Esophagus muscularis mucosa (tissue), 4 donors: ENCODE measurements around the gene ERLEC1.

Source experiments
- CTCF ChIP-seq, 3 experiments: fragments of 200-600 bp in 2 of 3; fragments of 450-650 bp in 1 of 3; sonication (generic) in 2 of 3; IDR thresholded peaks; one replicate each; pipeline ENCODE4 v1.5.1; 2017 to 2019; ENCODE audit warnings: antibody characterized with exemption in 3 of 3, mild to moderate bottlenecking in 2 of 3, moderate library complexity in 1 of 3
- EP300 ChIP-seq: sonication (generic); formaldehyde crosslinking; IDR thresholded peaks from one replicate; pipeline ENCODE4 v1.6.1; 2017; ENCODE audit warnings: antibody characterized with exemption
- POLR2A ChIP-seq: fragments of 450-650 bp; IDR thresholded peaks from one replicate; pipeline ENCODE4 v1.6.1; 2017; ENCODE audit warnings: antibody characterized with exemption, moderate library complexity, mild to moderate bottlenecking, low read depth
- POLR2AphosphoS5 ChIP-seq, 2 donors: sonication (generic); formaldehyde crosslinking; IDR thresholded peaks; one replicate each; pipeline ENCODE4 v1.6.1; 2017; ENCODE audit warnings: antibody characterized with exemption in 2 of 2

GRCh38 chr2:53867773-53868172 is 80.9 kb downstream of the ERLEC1 start:
- TF ChIP-seq POLR2AphosphoS5 (IDR thresholded peaks at IDR 0.05) (no peak), CTCF (IDR thresholded peaks at IDR 0.05) (no peak), POLR2A (no peak), EP300 (no peak)
